GM23338 (cell line): ENCODE results near the gene FAXC. TPM values are rescaled to one million over a fixed set of nuclear protein-coding genes. Genes with fewer than 3 reads are reported as not detected.
"Not testable (repeated sequence)": the region's sequence is repeated elsewhere in the genome, so short reads cannot be mapped to it uniquely, and the experiment has no call there.

Source experiments
- ATAC-seq: fragments of 200-7000 bp; cut with Tn5 transposase; 3 replicates; pipeline ENCODE4 v1.9.1; 2020
- DNase-seq: peaks from one replicate; pipeline ENCODE4 v3.0.0-alpha.2; 2015; ENCODE audit warnings: low spot score
- H2AFZ ChIP-seq: fragments of 200-600 bp; sonication (generic); 2 replicates; pipeline ENCODE4 v1.8.0; 2016; ENCODE audit warnings: antibody characterized with exemption, mild to moderate bottlenecking, moderate library complexity
- H3F3A ChIP-seq: fragments of 200-600 bp; sonication (generic); replicated peaks from 2 replicates; pipeline ENCODE4 v1.8.0; 2017; ENCODE audit warnings: antibody characterized with exemption, mixed run types, low read depth
- H3K27ac ChIP-seq: fragments of 200-600 bp; sonication (generic); 2 replicates; pipeline ENCODE4 v1.6.1; 2016; ENCODE audit warnings: low read depth
- H3K27me3 ChIP-seq: fragments of 200-600 bp; sonication (generic); 2 replicates; pipeline ENCODE4 v1.8.0; 2016; ENCODE audit warnings: mild to moderate bottlenecking, mixed run types, moderate library complexity; ENCODE audit not compliant: insufficient read depth
- H3K36me3 ChIP-seq: fragments of 200-600 bp; sonication (generic); 2 replicates; pipeline ENCODE4 v1.8.0; 2016; ENCODE audit warnings: mild to moderate bottlenecking; ENCODE audit not compliant: insufficient read depth
- H3K4me1 ChIP-seq: fragments of 200-600 bp; sonication (generic); 2 replicates; pipeline ENCODE4 v1.8.0; 2016; ENCODE audit warnings: mild to moderate bottlenecking, moderate library complexity; ENCODE audit not compliant: insufficient read depth
- H3K4me2 ChIP-seq: fragments of 200-600 bp; sonication (generic); 2 replicates; pipeline ENCODE4 v1.7.1; 2017; ENCODE audit warnings: mixed run types
- H3K4me3 ChIP-seq: fragments of 200-600 bp; sonication (generic); 2 replicates; pipeline ENCODE4 v1.6.1; 2016; ENCODE audit warnings: mixed run types
- H3K79me2 ChIP-seq: fragments of 200-600 bp; sonication (generic); replicated peaks from 2 replicates; pipeline ENCODE4 v1.8.0; 2017; ENCODE audit warnings: mild to moderate bottlenecking; ENCODE audit not compliant: insufficient read depth
- H3K9me2 ChIP-seq: fragments of 200-600 bp; sonication (generic); 2 replicates; pipeline ENCODE4 v1.8.0; 2017; ENCODE audit not compliant: insufficient read depth
- H4K20me1 ChIP-seq: fragments of 200-600 bp; sonication (generic); replicated peaks from 2 replicates; pipeline ENCODE4 v1.8.0; 2017; ENCODE audit warnings: mild to moderate bottlenecking; ENCODE audit not compliant: insufficient read depth
- H3K27ac Mint-ChIP-seq: 2 replicates; pipeline ENCODE4 v1.8.0; 2020; ENCODE audit warnings: inconsistent platforms, mild to moderate bottlenecking, moderate library complexity, mixed read lengths
- H3K27me3 Mint-ChIP-seq: 3 replicates; pipeline ENCODE4 v1.8.0; 2022; ENCODE audit warnings: low read depth, mild to moderate bottlenecking, moderate library complexity, mixed read lengths, inconsistent platforms; ENCODE audit not compliant: insufficient read depth, poor library complexity
- H3K36me3 Mint-ChIP-seq: 3 replicates; pipeline ENCODE4 v1.8.0; 2021; ENCODE audit warnings: low read depth, mild to moderate bottlenecking, inconsistent platforms, moderate library complexity, mixed read lengths
- H3K4me1 Mint-ChIP-seq: 3 replicates; pipeline ENCODE4 v1.8.0; 2020; ENCODE audit warnings: mild to moderate bottlenecking, inconsistent platforms, mixed read lengths
- H3K4me3 Mint-ChIP-seq: 3 replicates; pipeline ENCODE4 v1.8.0; 2021; ENCODE audit warnings: moderate library complexity, mild to moderate bottlenecking, inconsistent platforms, mixed read lengths
- H3K9me3 Mint-ChIP-seq: 3 replicates; pipeline ENCODE4 v1.8.0; 2020; ENCODE audit warnings: moderate library complexity, mild to moderate bottlenecking, inconsistent platforms, mixed read lengths
- EZH2phosphoT487 ChIP-seq: fragments of 200-600 bp; sonication (generic); IDR thresholded peaks from one replicate; pipeline ENCODE4 v1.8.1; 2018; ENCODE audit warnings: antibody characterized with exemption; ENCODE audit not compliant: unreplicated experiment
- NANOG ChIP-seq: IDR thresholded peaks from 2 replicates; pipeline ENCODE4 v1.6.1; 2016; ENCODE audit warnings: antibody characterized with exemption, borderline replicate concordance
- polyA plus RNA-seq: library from polyadenylated mRNA; unstranded; fragments of >200 nt; fragmentation: Nextera tagmentation; extraction: Ambion mirVana; gene quantifications from 2 replicates; pipeline ENCODE4 v1.2.1, GENCODE V29; 2016
- total RNA-seq: library from RNA; depleted of rRNA; stranded (reverse); fragments of >200 nt; shearing (Covaris generic); gene quantifications from 2 replicates; pipeline ENCODE4 v1.2.3, GENCODE V29; 2014
- TF ChIP-seq, protein P1 (sequence below): fragments of 250-450 bp; sonication (Bioruptor Pico); IDR thresholded peaks from 2 replicates; pipeline ENCODE4 v1.5.0; 2020; ENCODE audit warnings: mild to moderate bottlenecking, moderate library complexity
- TF ChIP-seq, protein P2 (sequence below): IDR thresholded peaks from one replicate; pipeline ENCODE4 v1.6.1; 2018; ENCODE audit warnings: antibody characterized with exemption; ENCODE audit not compliant: unreplicated experiment

FAXC gene
- total and polyA plus RNA-seq, 2 experiments from 2014 or later = 10.5 to 15.2 TPM

DNA sequence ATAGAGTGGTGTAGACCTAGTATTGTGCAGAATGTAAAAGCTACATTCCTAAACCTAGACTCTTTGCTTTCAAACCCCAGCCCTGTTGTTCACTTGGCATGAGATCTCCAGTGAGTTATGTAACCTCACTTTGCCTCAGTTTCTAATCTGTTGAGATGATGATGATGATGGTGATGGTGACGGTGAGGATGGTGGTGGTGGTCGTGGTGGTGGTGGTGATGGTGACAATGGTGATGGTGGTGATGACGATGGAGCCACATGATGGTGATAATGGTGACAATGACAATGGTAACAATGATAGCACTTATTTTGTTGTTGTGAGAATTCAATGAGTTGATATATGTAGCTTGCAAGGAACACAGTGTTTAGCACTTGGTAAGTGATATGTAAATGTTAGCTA lies 80.3 kb downstream of the FAXC start:
- Mint-ChIP-seq H3K27ac (no peak overlapping the region), H3K9me3 (peaks cover 15% of the 10 kb centered on the region; the same call in 2 of the 3 replicates), H3K4me1 (peaks cover 31% of the 10 kb centered on the region), H3K27me3 (peaks cover 14% of the 10 kb centered on the region), H3K4me3 (no peak overlapping the region), H3K36me3 (peaks cover 11% of the 10 kb centered on the region; the same call in 2 of the 3 replicates)
- H3K4me1 ChIP-seq = peaks cover 20% of the 10 kb centered on the region
- 0 out of 2 replicates have a peak overlapping the region, but pooled peaks have one; percentile 20 for H3K4me2 ChIP-seq
- no peaks in the 10 kb centered on the region for H3K27me3 ChIP-seq
- H3K9me2 ChIP-seq = peaks cover 4% of the 10 kb centered on the region; the same call in 1 of the 2 replicates
- no peaks in the 10 kb centered on the region for H4K20me1 ChIP-seq
- TF ChIP-seq, protein P1, sequence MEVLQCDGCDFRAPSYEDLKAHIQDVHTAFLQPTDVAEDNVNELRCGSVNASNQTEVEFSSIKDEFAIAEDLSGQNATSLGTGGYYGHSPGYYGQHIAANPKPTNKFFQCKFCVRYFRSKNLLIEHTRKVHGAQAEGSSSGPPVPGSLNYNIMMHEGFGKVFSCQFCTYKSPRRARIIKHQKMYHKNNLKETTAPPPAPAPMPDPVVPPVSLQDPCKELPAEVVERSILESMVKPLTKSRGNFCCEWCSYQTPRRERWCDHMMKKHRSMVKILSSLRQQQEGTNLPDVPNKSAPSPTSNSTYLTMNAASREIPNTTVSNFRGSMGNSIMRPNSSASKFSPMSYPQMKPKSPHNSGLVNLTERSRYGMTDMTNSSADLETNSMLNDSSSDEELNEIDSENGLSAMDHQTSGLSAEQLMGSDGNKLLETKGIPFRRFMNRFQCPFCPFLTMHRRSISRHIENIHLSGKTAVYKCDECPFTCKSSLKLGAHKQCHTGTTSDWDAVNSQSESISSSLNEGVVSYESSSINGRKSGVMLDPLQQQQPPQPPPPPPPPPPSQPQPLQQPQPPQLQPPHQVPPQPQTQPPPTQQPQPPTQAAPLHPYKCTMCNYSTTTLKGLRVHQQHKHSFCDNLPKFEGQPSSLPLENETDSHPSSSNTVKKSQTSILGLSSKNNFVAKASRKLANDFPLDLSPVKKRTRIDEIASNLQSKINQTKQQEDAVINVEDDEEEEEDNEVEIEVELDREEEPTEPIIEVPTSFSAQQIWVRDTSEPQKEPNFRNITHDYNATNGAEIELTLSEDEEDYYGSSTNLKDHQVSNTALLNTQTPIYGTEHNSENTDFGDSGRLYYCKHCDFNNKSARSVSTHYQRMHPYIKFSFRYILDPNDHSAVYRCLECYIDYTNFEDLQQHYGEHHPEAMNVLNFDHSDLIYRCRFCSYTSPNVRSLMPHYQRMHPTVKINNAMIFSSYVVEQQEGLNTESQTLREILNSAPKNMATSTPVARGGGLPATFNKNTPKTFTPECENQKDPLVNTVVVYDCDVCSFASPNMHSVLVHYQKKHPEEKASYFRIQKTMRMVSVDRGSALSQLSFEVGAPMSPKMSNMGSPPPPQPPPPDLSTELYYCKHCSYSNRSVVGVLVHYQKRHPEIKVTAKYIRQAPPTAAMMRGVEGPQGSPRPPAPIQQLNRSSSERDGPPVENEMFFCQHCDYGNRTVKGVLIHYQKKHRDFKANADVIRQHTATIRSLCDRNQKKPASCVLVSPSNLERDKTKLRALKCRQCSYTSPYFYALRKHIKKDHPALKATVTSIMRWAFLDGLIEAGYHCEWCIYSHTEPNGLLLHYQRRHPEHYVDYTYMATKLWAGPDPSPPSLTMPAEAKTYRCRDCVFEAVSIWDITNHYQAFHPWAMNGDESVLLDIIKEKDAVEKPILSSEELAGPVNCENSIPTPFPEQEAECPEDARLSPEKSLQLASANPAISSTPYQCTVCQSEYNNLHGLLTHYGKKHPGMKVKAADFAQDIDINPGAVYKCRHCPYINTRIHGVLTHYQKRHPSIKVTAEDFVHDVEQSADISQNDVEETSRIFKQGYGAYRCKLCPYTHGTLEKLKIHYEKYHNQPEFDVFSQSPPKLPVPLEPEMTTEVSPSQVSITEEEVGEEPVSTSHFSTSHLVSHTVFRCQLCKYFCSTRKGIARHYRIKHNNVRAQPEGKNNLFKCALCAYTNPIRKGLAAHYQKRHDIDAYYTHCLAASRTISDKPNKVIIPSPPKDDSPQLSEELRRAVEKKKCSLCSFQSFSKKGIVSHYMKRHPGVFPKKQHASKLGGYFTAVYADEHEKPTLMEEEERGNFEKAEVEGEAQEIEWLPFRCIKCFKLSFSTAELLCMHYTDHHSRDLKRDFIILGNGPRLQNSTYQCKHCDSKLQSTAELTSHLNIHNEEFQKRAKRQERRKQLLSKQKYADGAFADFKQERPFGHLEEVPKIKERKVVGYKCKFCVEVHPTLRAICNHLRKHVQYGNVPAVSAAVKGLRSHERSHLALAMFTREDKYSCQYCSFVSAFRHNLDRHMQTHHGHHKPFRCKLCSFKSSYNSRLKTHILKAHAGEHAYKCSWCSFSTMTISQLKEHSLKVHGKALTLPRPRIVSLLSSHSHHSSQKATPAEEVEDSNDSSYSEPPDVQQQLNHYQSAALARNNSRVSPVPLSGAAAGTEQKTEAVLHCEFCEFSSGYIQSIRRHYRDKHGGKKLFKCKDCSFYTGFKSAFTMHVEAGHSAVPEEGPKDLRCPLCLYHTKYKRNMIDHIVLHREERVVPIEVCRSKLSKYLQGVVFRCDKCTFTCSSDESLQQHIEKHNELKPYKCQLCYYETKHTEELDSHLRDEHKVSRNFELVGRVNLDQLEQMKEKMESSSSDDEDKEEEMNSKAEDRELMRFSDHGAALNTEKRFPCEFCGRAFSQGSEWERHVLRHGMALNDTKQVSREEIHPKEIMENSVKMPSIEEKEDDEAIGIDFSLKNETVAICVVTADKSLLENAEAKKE (CRISPR knock-in tag) = no peak
- peak; percentile 34; the same call in 1 of the 2 replicates for TF ChIP-seq NANOG
- TF ChIP-seq, protein P2, sequence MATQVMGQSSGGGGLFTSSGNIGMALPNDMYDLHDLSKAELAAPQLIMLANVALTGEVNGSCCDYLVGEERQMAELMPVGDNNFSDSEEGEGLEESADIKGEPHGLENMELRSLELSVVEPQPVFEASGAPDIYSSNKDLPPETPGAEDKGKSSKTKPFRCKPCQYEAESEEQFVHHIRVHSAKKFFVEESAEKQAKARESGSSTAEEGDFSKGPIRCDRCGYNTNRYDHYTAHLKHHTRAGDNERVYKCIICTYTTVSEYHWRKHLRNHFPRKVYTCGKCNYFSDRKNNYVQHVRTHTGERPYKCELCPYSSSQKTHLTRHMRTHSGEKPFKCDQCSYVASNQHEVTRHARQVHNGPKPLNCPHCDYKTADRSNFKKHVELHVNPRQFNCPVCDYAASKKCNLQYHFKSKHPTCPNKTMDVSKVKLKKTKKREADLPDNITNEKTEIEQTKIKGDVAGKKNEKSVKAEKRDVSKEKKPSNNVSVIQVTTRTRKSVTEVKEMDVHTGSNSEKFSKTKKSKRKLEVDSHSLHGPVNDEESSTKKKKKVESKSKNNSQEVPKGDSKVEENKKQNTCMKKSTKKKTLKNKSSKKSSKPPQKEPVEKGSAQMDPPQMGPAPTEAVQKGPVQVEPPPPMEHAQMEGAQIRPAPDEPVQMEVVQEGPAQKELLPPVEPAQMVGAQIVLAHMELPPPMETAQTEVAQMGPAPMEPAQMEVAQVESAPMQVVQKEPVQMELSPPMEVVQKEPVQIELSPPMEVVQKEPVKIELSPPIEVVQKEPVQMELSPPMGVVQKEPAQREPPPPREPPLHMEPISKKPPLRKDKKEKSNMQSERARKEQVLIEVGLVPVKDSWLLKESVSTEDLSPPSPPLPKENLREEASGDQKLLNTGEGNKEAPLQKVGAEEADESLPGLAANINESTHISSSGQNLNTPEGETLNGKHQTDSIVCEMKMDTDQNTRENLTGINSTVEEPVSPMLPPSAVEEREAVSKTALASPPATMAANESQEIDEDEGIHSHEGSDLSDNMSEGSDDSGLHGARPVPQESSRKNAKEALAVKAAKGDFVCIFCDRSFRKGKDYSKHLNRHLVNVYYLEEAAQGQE = no peak
- TF ChIP-seq EZH2phosphoT487 = no peak
- ATAC-seq (no peak), DNase-seq (no peak)
- H3K36me3 ChIP-seq = no peaks in the 10 kb centered on the region
- no peaks in the 10 kb centered on the region for H3K79me2 ChIP-seq
- no peak overlapping the region for H3K27ac ChIP-seq
- H2AFZ ChIP-seq = no peak overlapping the region
- no peaks in the 10 kb centered on the region for H3F3A ChIP-seq
- no peak overlapping the region for H3K4me3 ChIP-seq

DNA sequence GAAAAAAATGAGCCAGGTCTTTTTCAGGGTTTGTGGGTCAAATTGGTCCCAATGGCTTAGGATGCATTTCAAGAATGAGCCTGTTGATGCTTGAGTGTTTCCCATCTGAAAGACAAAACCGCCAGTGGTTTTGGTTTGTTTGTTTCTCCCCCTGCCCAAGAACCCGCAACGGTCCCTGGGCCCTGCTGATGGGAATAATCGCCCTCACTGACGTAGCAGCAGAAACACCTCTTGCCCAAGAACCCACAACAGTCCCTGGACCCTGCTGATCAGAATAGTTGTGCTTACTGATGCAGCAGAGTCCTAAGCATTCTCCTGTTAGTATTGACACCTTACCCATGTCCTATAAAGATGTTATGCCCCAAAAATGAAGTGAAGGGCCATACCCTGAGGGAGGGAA lies 82.5 kb downstream of the FAXC start:
- H3K27ac ChIP-seq, H3K27me3 ChIP-seq, H2AFZ ChIP-seq, ATAC-seq, H3K4me3 Mint-ChIP-seq, H4K20me1 ChIP-seq, H3F3A ChIP-seq, H3K36me3 ChIP-seq, H3K27ac Mint-ChIP-seq, H3K79me2 ChIP-seq, H3K9me2 ChIP-seq, H3K4me2 ChIP-seq, DNase-seq, H3K4me3 ChIP-seq: not testable (repeated sequence)
- Mint-ChIP-seq H3K9me3 (peaks cover 15% of the 10 kb centered on the region; the same call in 2 of the 3 replicates), H3K4me1 (peaks cover 31% of the 10 kb centered on the region), H3K36me3 (peaks cover 11% of the 10 kb centered on the region; the same call in 2 of the 3 replicates), H3K27me3 (peaks cover 14% of the 10 kb centered on the region)
- H3K4me1 ChIP-seq = peaks cover 20% of the 10 kb centered on the region

DNA sequence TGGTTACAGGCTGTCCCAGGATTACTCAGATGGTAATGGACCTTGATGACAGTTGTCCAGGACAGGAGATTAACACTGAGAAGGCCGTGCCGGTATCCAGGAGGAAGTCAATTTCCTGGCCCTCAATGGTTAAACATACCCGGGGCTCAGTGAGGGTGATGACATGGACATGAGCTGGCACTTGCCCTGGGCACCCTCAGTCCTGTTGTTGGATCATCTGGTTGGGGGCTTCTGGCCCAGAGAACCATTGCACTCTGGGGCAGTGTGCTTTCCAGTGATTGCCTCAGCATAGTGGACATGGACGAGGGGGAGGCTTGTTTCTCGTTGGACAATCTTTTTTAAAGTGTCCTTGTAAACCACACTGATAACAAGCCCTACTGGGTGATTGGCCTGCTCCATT lies 84.0 kb downstream of the FAXC start:
- not testable (repeated sequence) for H3K27ac Mint-ChIP-seq, DNase-seq
- H3K4me1 Mint-ChIP-seq = peaks cover 25% of the 10 kb centered on the region

More for the DNA sequence above, 84.0 kb downstream of the FAXC start:
- not testable (repeated sequence) for H3K79me2 ChIP-seq, H3K4me3 ChIP-seq, H3K4me3 Mint-ChIP-seq, H3K27ac ChIP-seq, H2AFZ ChIP-seq, ATAC-seq, H3K27me3 Mint-ChIP-seq, H3K9me2 ChIP-seq, H3F3A ChIP-seq, H3K27me3 ChIP-seq, H3K4me2 ChIP-seq, H4K20me1 ChIP-seq, H3K36me3 ChIP-seq
- H3K9me3 Mint-ChIP-seq = peaks cover 15% of the 10 kb centered on the region; the same call in 2 of the 3 replicates
- peaks cover 13% of the 10 kb centered on the region for H3K4me1 ChIP-seq
- peaks cover 11% of the 10 kb centered on the region; the same call in 2 of the 3 replicates for H3K36me3 Mint-ChIP-seq
